Measurements from ENCODE around the gene CLC. TPM values are rescaled to one million over a fixed set of nuclear protein-coding genes. Genes with fewer than 3 reads are reported as not detected.

The CLC gene
- total and polyA plus RNA-seq, 2 of the 8 experiments (the other 6 are each of a cell fraction or from before 2014, with no cell fraction given): 6.4 to 12.4 TPM

DNA sequence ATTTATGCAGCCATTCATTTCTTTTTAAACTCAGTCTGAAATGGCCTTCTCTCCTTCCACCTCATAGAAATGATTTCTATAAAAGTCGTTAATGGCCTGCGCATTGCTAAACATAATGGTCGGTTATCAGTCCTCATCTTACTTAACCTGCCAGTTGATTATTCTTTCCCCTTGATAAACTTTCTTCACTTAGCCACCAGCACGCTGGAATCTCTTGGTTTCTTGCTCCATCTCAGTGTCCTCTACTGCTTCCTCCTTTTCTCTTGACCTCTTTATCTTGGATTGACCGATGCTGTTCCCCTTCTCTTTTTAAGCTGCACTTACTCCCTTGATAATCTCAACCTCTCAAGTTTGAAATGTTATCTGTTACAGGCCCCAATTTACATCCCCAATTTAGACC lies 12.2 kb upstream of the CLC start (continued):
- TF ChIP-seq KDM1A (IDR thresholded peaks at IDR 0.05; ENCODE audit: borderline replicate concordance, low read length) (no peak), CTBP2 (IDR thresholded peaks at IDR 0.05; ENCODE audit: borderline replicate concordance, insufficient read depth, insufficient read length, low read length) (no peak), NRF1 (IDR thresholded peaks at IDR 0.05; ENCODE audit: low read depth, low read length) (no peak)
